Activated effector memory CD4-positive, alpha-beta T cell treated with anti-CD3 and anti-CD28 coated beads, Interleukin-2, amount 50 U/mL, for 16 hours (primary cell): ENCODE measurements around the gene RAB3IP.
"Not testable (repeated sequence)": the region's sequence is repeated elsewhere in the genome, so short reads cannot be mapped to it uniquely, and the experiment has no call there.

Experiments used
- DNase-seq: peaks from one replicate; pipeline ENCODE4 v3.0.0-alpha.2; 2020

Gene RAB3IP

GRCh38 chr12:69836015-69836414, 97.4 kb downstream of the RAB3IP start:
- no peak for DNase-seq

- DNase-seq, result no peak
Observed at GRCh38 chr12:69837191-69837590, 98.5 kb downstream of the RAB3IP start.

GRCh38 chr12:69837657-69838415, 99.2 kb downstream of the RAB3IP start:
- no peak for DNase-seq

GRCh38 chr12:69840727-69841126, 102.1 kb downstream of the RAB3IP start:
- no peak for DNase-seq

- DNase-seq, result no peak
Observed at GRCh38 chr12:69843608-69844007, 104.9 kb downstream of the RAB3IP start.

- no peak for DNase-seq
Observed at GRCh38 chr12:69844416-69844815, 105.8 kb downstream of the RAB3IP start.

- no peak for DNase-seq
Observed at GRCh38 chr12:69844836-69845235, 106.2 kb downstream of the RAB3IP start.

GRCh38 chr12:69846976-69847375, 108.3 kb downstream of the RAB3IP start:
- no peak for DNase-seq

GRCh38 chr12:69851976-69852375, 113.3 kb downstream of the RAB3IP start:
- no peak for DNase-seq

- DNase-seq, result not testable (repeated sequence)
Observed at GRCh38 chr12:69853176-69853961, 114.7 kb downstream of the RAB3IP start.

- no peak for DNase-seq
Observed at GRCh38 chr12:69866698-69867097, 128.0 kb downstream of the RAB3IP start.

- no peak for DNase-seq
Observed at GRCh38 chr12:69868695-69869094, 130.0 kb downstream of the RAB3IP start.

- no peak for DNase-seq
Observed at GRCh38 chr12:69872804-69873203, 134.1 kb downstream of the RAB3IP start.
